HEK293 (cell line): Measurements from ENCODE around the gene FYTTD1.
A peak's percentile ranks its signal among the peaks of the same experiment; 100 is the strongest.

Experiments used
- CTCF ChIA-PET: fragments of 350-600 bp; formaldehyde crosslinking; extraction: SDS; loops from one replicate; lab custom pipeline; 2021; ENCODE audit warnings: antibody characterized with exemption; lab: Yijun Ruan, JAX
- POLR2A ChIA-PET: fragments of 300-600 bp; formaldehyde crosslinking; extraction: SDS; loops from one replicate; lab custom pipeline; 2020; ENCODE audit warnings: antibody characterized with exemption, inconsistent platforms; lab: Yijun Ruan, JAX
- H3K27ac ChIP-seq: fragments of 200-500 bp; sonication (Bioruptor generic); 2 replicates; pipeline ENCODE4 v1.5.1; 2014; ENCODE audit warnings: low read depth, low read length, control low read depth, inconsistent platforms; ENCODE audit errors: extremely low read depth
- H3K36me3 ChIP-seq, 2 experiments: fragments of 200-500 bp in 1 of 2; sonication (Bioruptor generic) in 1 of 2; 1 replicate in 1 of 2; 2 replicates in 1 of 2; pipeline ENCODE4 v1.5.1; 2014 to 2017; ENCODE audit warnings: inconsistent platforms in 2 of 2, low read length in 2 of 2; ENCODE audit not compliant: control insufficient read depth in 2 of 2, insufficient read depth in 1 of 2
- H3K4me1 ChIP-seq: fragments of 200-500 bp; sonication (Bioruptor generic); 2 replicates; pipeline ENCODE4 v1.5.1; 2014; ENCODE audit warnings: mild to moderate bottlenecking, low read length, inconsistent platforms; ENCODE audit not compliant: control insufficient read depth, insufficient read depth
- H3K4me3 ChIP-seq: 2 replicates; pipeline ENCODE4 v1.5.1; 2011; ENCODE audit warnings: low read depth, mild to moderate bottlenecking, control low read depth, low read length, moderate library complexity
- H3K9me3 ChIP-seq: fragments of 200-500 bp; sonication (Bioruptor generic); 2 replicates; pipeline ENCODE4 v1.5.1; 2014; ENCODE audit warnings: low read depth, low read length, inconsistent platforms; ENCODE audit not compliant: control insufficient read depth, insufficient read depth
- EGR2 ChIP-seq: fragments of 450-650 bp; formaldehyde crosslinking; IDR thresholded peaks from 2 replicates; pipeline ENCODE4 v1.5.1; 2016; ENCODE audit warnings: low read depth, missing biosample characterization, missing genetic modification characterization
- GLI2 ChIP-seq: fragments of 450-650 bp; formaldehyde crosslinking; IDR thresholded peaks from 2 replicates; pipeline ENCODE4; 2017; ENCODE audit warnings: missing biosample characterization, missing genetic modification characterization, low read depth, borderline replicate concordance
- KLF9 ChIP-seq: fragments of 450-650 bp; formaldehyde crosslinking; IDR thresholded peaks from 2 replicates; pipeline ENCODE4 v1.5.1; 2016; ENCODE audit warnings: missing biosample characterization, missing genetic modification characterization, low read depth
- PRDM1 ChIP-seq: fragments of 450-650 bp; formaldehyde crosslinking; IDR thresholded peaks from 2 replicates; pipeline ENCODE4; 2016; ENCODE audit warnings: missing biosample characterization, missing genetic modification characterization
- SALL2 ChIP-seq: fragments of 450-650 bp; formaldehyde crosslinking; IDR thresholded peaks from 2 replicates; pipeline ENCODE4 v1.5.0; 2017; ENCODE audit warnings: missing biosample characterization, mild to moderate bottlenecking, missing genetic modification characterization, borderline replicate concordance
- ZBTB20 ChIP-seq: fragments of 450-650 bp; formaldehyde crosslinking; IDR thresholded peaks from 2 replicates; pipeline ENCODE4 v1.5.1; 2016; ENCODE audit warnings: missing biosample characterization, missing genetic modification characterization
- ZBTB26 ChIP-seq: fragments of 450-650 bp; formaldehyde crosslinking; optimal IDR thresholded peaks from 2 replicates; pipeline ENCODE3; 2016; ENCODE audit warnings: missing biosample characterization, mild to moderate bottlenecking, missing genetic modification characterization
- ZBTB44 ChIP-seq: fragments of 450-650 bp; IDR thresholded peaks from 2 replicates; pipeline ENCODE4 v1.5.1; 2018; ENCODE audit warnings: missing biosample characterization, mild to moderate bottlenecking, missing genetic modification characterization
- ZBTB8A ChIP-seq: fragments of 450-650 bp; formaldehyde crosslinking; IDR thresholded peaks from 2 replicates; pipeline ENCODE4 v1.5.1; 2016; ENCODE audit warnings: missing biosample characterization, missing genetic modification characterization
- ZFHX2 ChIP-seq: fragments of 450-650 bp; formaldehyde crosslinking; conservative IDR thresholded peaks from 2 replicates; pipeline ENCODE4 v1.5.1; 2016; ENCODE audit warnings: missing biosample characterization, missing genetic modification characterization
- ZNF114 ChIP-seq: fragments of 450-650 bp; formaldehyde crosslinking; IDR thresholded peaks from 2 replicates; pipeline ENCODE4 v1.5.0; 2017; ENCODE audit warnings: missing biosample characterization, missing genetic modification characterization
- ZNF140 ChIP-seq: fragments of 450-650 bp; formaldehyde crosslinking; IDR thresholded peaks from 2 replicates; pipeline ENCODE4 v1.5.1; 2016; ENCODE audit warnings: missing biosample characterization, missing genetic modification characterization
- ZNF174 ChIP-seq: fragments of 450-650 bp; formaldehyde crosslinking; IDR thresholded peaks from 2 replicates; pipeline ENCODE4 v1.5.0; 2017; ENCODE audit warnings: missing biosample characterization, mild to moderate bottlenecking, missing genetic modification characterization
- ZNF184 ChIP-seq: fragments of 450-650 bp; IDR thresholded peaks from 2 replicates; pipeline ENCODE4 v1.5.1; 2018; ENCODE audit warnings: missing biosample characterization, mild to moderate bottlenecking, missing genetic modification characterization
- ZNF2 ChIP-seq: fragments of 450-650 bp; formaldehyde crosslinking; IDR thresholded peaks from 2 replicates; pipeline ENCODE4 v1.5.1; 2016; ENCODE audit warnings: missing biosample characterization, missing genetic modification characterization
- ZNF248 ChIP-seq: fragments of 450-650 bp; formaldehyde crosslinking; IDR thresholded peaks from 2 replicates; pipeline ENCODE4 v1.5.1; 2017; ENCODE audit warnings: missing biosample characterization, missing genetic modification characterization
- ZNF335 ChIP-seq: fragments of 450-650 bp; formaldehyde crosslinking; conservative IDR thresholded peaks from 2 replicates; pipeline ENCODE4 v1.5.1; 2016; ENCODE audit warnings: missing biosample characterization, missing genetic modification characterization
- ZNF48 ChIP-seq: fragments of 450-650 bp; formaldehyde crosslinking; IDR thresholded peaks from 2 replicates; pipeline ENCODE4 v1.5.1; 2016; ENCODE audit warnings: missing biosample characterization, missing genetic modification characterization
- ZNF488 ChIP-seq: fragments of 450-650 bp; formaldehyde crosslinking; IDR thresholded peaks from 2 replicates; pipeline ENCODE4 v1.5.1; 2016; ENCODE audit warnings: missing biosample characterization, missing genetic modification characterization
- ZNF501 ChIP-seq: fragments of 450-650 bp; formaldehyde crosslinking; IDR thresholded peaks from 2 replicates; pipeline ENCODE4 v1.5.1; 2016; ENCODE audit warnings: missing biosample characterization, missing genetic modification characterization
- ZNF580 ChIP-seq: fragments of 450-650 bp; formaldehyde crosslinking; IDR thresholded peaks from 2 replicates; pipeline ENCODE4 v1.5.1; 2016; ENCODE audit warnings: missing biosample characterization, missing genetic modification characterization
- ZNF610 ChIP-seq: fragments of 450-650 bp; formaldehyde crosslinking; IDR thresholded peaks from 2 replicates; pipeline ENCODE4 v1.5.1; 2016; ENCODE audit warnings: missing biosample characterization, missing genetic modification characterization, borderline replicate concordance
- ZNF626 ChIP-seq: fragments of 450-650 bp; sonication (Bioruptor Pico); formaldehyde crosslinking; IDR thresholded peaks from 2 replicates; pipeline ENCODE4 v1.5.1; 2018; ENCODE audit warnings: missing biosample characterization, missing genetic modification characterization, inconsistent platforms
- ZNF658 ChIP-seq: fragments of 450-650 bp; formaldehyde crosslinking; IDR thresholded peaks from 2 replicates; pipeline ENCODE4; 2016; ENCODE audit warnings: missing biosample characterization, missing genetic modification characterization
- ZNF692 ChIP-seq: fragments of 450-650 bp; formaldehyde crosslinking; IDR thresholded peaks from 2 replicates; pipeline ENCODE4 v1.5.1; 2016; ENCODE audit warnings: missing biosample characterization, missing genetic modification characterization
- ZNF747 ChIP-seq: fragments of 450-650 bp; formaldehyde crosslinking; IDR thresholded peaks from 2 replicates; pipeline ENCODE4 v1.5.1; 2016; ENCODE audit warnings: missing biosample characterization, missing genetic modification characterization
- ZNF837 ChIP-seq: fragments of 450-650 bp; formaldehyde crosslinking; IDR thresholded peaks from 2 replicates; pipeline ENCODE4 v1.5.1; 2016; ENCODE audit warnings: missing biosample characterization, missing genetic modification characterization
- ZSCAN16 ChIP-seq: fragments of 450-650 bp; formaldehyde crosslinking; IDR thresholded peaks from 2 replicates; pipeline ENCODE4 v1.5.1; 2016; ENCODE audit warnings: missing biosample characterization, missing genetic modification characterization

FYTTD1 gene

GRCh38 chr3:197749315-197749600 lies 425 bp upstream of the FYTTD1 start (continued):
- no peak for TF ChIP-seq ZNF580 (tag by site-specific recombination)
- no peak for TF ChIP-seq ZNF501 (tag by site-specific recombination)
- TF ChIP-seq ZFHX2 (tag by site-specific recombination), result no peak; the same call in 1 of the 2 replicates
- TF ChIP-seq GLI2 (tag by site-specific recombination), result no peak
- peak; percentile 60; the same call in 1 of the 2 replicates for TF ChIP-seq ZNF2
- peak; percentile 96 for TF ChIP-seq ZNF335
- TF ChIP-seq ZNF174 (tag by site-specific recombination), result no peak
- TF ChIP-seq ZNF658 (tag by site-specific recombination), result no peak

GRCh38 chr3:197750396-197750831 lies 731 bp downstream of the FYTTD1 start:
- ChIA-PET POLR2A (no interaction called here), CTCF (no interaction called here)
- no peaks in the 10 kb centered on the region for H3K4me1 ChIP-seq
- H3K9me3 ChIP-seq, result no peaks in the 10 kb centered on the region
- H3K4me3 ChIP-seq, result peak overlapping the region; percentile 77
- peak overlapping the region; percentile 85; the same call in 1 of the 2 replicates for H3K27ac ChIP-seq
- no peaks in the 10 kb centered on the region for H3K36me3 ChIP-seq
- TF ChIP-seq PRDM1, result peak; percentile 6; the same call in 1 of the 2 replicates
- no peak for TF ChIP-seq ZNF626
- TF ChIP-seq ZNF174 (tag by site-specific recombination), result no peak
- no peak for TF ChIP-seq ZBTB44
- no peak for TF ChIP-seq ZNF114
- TF ChIP-seq SALL2, result no peak
- peak; percentile 10; the same call in 1 of the 2 replicates for TF ChIP-seq ZNF335
- peak; percentile 76 for TF ChIP-seq ZBTB26 (tag by site-specific recombination)
- peak; percentile 32 for TF ChIP-seq ZBTB8A (tag by site-specific recombination)
- no peak for TF ChIP-seq ZNF610
- no peak for TF ChIP-seq ZNF48
- TF ChIP-seq ZBTB20 (tag by site-specific recombination), result peak; percentile 40; the same call in 1 of the 2 replicates
- no peak for TF ChIP-seq ZSCAN16 (tag by site-specific recombination)
- TF ChIP-seq KLF9 (tag by site-specific recombination), result no peak

GRCh38 chr3:197750858-197751737 lies 1.4 kb downstream of the FYTTD1 start:
- no peaks in the 10 kb centered on the region for H3K4me1 ChIP-seq
- H3K27ac ChIP-seq, result peak overlapping the region; percentile 85; the same call in 1 of the 2 replicates
- H3K4me3 ChIP-seq, result peak overlapping the region; percentile 77
- H3K9me3 ChIP-seq, result no peaks in the 10 kb centered on the region
- H3K36me3 ChIP-seq, result no peaks in the 10 kb centered on the region
- POLR2A ChIA-PET, result no interaction called here
- CTCF ChIA-PET, result no interaction called here
- TF ChIP-seq ZNF140 (no peak), ZNF248 (tag by site-specific recombination) (no peak), ZNF488 (no peak), ZBTB26 (tag by site-specific recombination) (no peak), EGR2 (tag by site-specific recombination) (0 out of 2 replicates have a peak, but pooled peaks have one; percentile 5), ZNF692 (no peak), ZNF747 (tag by site-specific recombination) (no peak), ZNF184 (tag by site-specific recombination) (no peak), ZNF837 (no peak), ZNF626 (no peak)
